Activated naive CD4-positive, alpha-beta T cell treated with anti-CD3 and anti-CD28 coated beads, Interleukin-2, amount 50 U/mL, for 72 hours (primary cell): ENCODE data around the gene UCN2. TPM values are rescaled to one million over a fixed set of nuclear protein-coding genes. Genes with fewer than 3 reads are reported as not detected.
"Not testable (repeated sequence)": the region's sequence is repeated elsewhere in the genome, so short reads cannot be mapped to it uniquely, and the experiment has no call there.

ENCODE experiments used
- ATAC-seq, 2 donors: fragments of 150-1000 bp; cut with Tn5 transposase; 2 replicates each; pipeline ENCODE4 v1.10.0; 2021; ENCODE audit warnings: mild to moderate bottlenecking in 2 of 2, moderate library complexity in 2 of 2
- DNase-seq, 2 donors: peaks; one replicate each; pipeline ENCODE4 v3.0.0; 2021 to 2022; ENCODE audit warnings: low spot score in 2 of 2
- H3K27ac Mint-ChIP-seq, 2 donors: one replicate each; pipeline ENCODE4 v1.8.0; 2022; ENCODE audit warnings: mild to moderate bottlenecking in 2 of 2, mixed read lengths in 2 of 2
- H3K36me3 Mint-ChIP-seq, 2 donors: one replicate each; pipeline ENCODE4 v1.8.0; 2022; ENCODE audit warnings: mixed read lengths in 2 of 2
- H3K9me3 Mint-ChIP-seq, 2 donors: one replicate each; pipeline ENCODE4 v1.8.0; 2022; ENCODE audit warnings: mixed read lengths in 2 of 2
- total RNA-seq, 2 donors: library from RNA; stranded (reverse); gene quantifications; one replicate each; pipeline ENCODE4 v1.2.3, GENCODE V29; 2022

UCN2 gene
- total RNA-seq, 2 donors from 2014 or later, result 0.21 TPM; not detected in 1

GRCh38 chr3:48555231-48555948 is 8.2 kb downstream of the UCN2 start:
- DNase-seq (no peak), ATAC-seq (no peak)
- Mint-ChIP-seq H3K36me3 (peaks cover 0 to 25% of the 10 kb centered on the region in 2 donors), H3K9me3 (no peaks in the 10 kb centered on the region), H3K27ac (peak overlapping the region in 1 of 2 donors; percentile 53)

GRCh38 chr3:48553886-48554845 is 9.4 kb downstream of the UCN2 start:
- H3K36me3 Mint-ChIP-seq, result peaks cover 0 to 25% of the 10 kb centered on the region in 2 donors
- DNase-seq, result no peak
- H3K9me3 Mint-ChIP-seq, result no peaks in the 10 kb centered on the region
- no peak for ATAC-seq
- no peak overlapping the region for H3K27ac Mint-ChIP-seq

- DNase-seq, result no peak
- no peak overlapping the region for H3K27ac Mint-ChIP-seq
- no peaks in the 10 kb centered on the region for H3K9me3 Mint-ChIP-seq
- no peak for ATAC-seq
- H3K36me3 Mint-ChIP-seq, result peaks cover 0 to 29% of the 10 kb centered on the region in 2 donors
These were observed 10.2 kb downstream of the UCN2 start for GRCh38 chr3:48553361-48553760.

GRCh38 chr3:48552111-48552951 is 11.2 kb downstream of the UCN2 start:
- DNase-seq (no peak), ATAC-seq (no peak)
- Mint-ChIP-seq H3K36me3 (peaks cover 0 to 35% of the 10 kb centered on the region in 2 donors), H3K27ac (no peak overlapping the region), H3K9me3 (no peaks in the 10 kb centered on the region)

GRCh38 chr3:48551651-48552050 is 11.9 kb downstream of the UCN2 start:
- not testable (repeated sequence) for H3K27ac Mint-ChIP-seq, ATAC-seq, DNase-seq, H3K9me3 Mint-ChIP-seq
- peaks cover 0 to 40% of the 10 kb centered on the region in 2 donors for H3K36me3 Mint-ChIP-seq

- Mint-ChIP-seq H3K36me3 (peaks cover 0 to 31% of the 10 kb centered on the region in 2 donors), H3K27ac (no peak overlapping the region), H3K9me3 (no peaks in the 10 kb centered on the region)
These were observed 14.6 kb downstream of the UCN2 start for GRCh38 chr3:48548729-48549705.

GRCh38 chr3:48548126-48548525 is 15.5 kb downstream of the UCN2 start:
- DNase-seq (no peak), ATAC-seq (no peak)
- Mint-ChIP-seq H3K27ac (no peak overlapping the region), H3K36me3 (peaks cover 0 to 32% of the 10 kb centered on the region in 2 donors), H3K9me3 (no peaks in the 10 kb centered on the region)

More at GRCh38 chr3:48548729-48549705, 14.6 kb downstream of the UCN2 start:
- ATAC-seq, result peak; percentile 89 to 98
- peak; percentile 76 to 87 for DNase-seq

- Mint-ChIP-seq H3K27ac (no peak overlapping the region), H3K9me3 (no peaks in the 10 kb centered on the region), H3K36me3 (peaks cover 0 to 40% of the 10 kb centered on the region in 2 donors)
- ATAC-seq (no peak), DNase-seq (no peak)
These were observed 17.3 kb downstream of the UCN2 start for GRCh38 chr3:48546203-48546829.

GRCh38 chr3:48544141-48544540 is 19.4 kb downstream of the UCN2 start:
- no peaks in the 10 kb centered on the region for H3K9me3 Mint-ChIP-seq
- no peak overlapping the region for H3K27ac Mint-ChIP-seq
- DNase-seq (no peak), ATAC-seq (no peak)
- H3K36me3 Mint-ChIP-seq, result peaks cover 0 to 40% of the 10 kb centered on the region in 2 donors

- Mint-ChIP-seq H3K36me3 (peaks cover 0 to 37% of the 10 kb centered on the region in 2 donors), H3K27ac (no peak overlapping the region), H3K9me3 (no peaks in the 10 kb centered on the region)
- ATAC-seq, result no peak
- DNase-seq, result no peak
These were observed 20.2 kb downstream of the UCN2 start for GRCh38 chr3:48543271-48543866.

- DNase-seq, result no peak
- Mint-ChIP-seq H3K27ac (no peak overlapping the region), H3K36me3 (peaks cover 0 to 47% of the 10 kb centered on the region in 2 donors), H3K9me3 (no peaks in the 10 kb centered on the region)
- ATAC-seq, result no peak
These were observed 25.1 kb downstream of the UCN2 start for GRCh38 chr3:48538451-48538850.

- H3K9me3 Mint-ChIP-seq, result no peaks in the 10 kb centered on the region
- no peak overlapping the region for H3K27ac Mint-ChIP-seq
- no peak for DNase-seq
- peaks cover 0 to 47% of the 10 kb centered on the region in 2 donors for H3K36me3 Mint-ChIP-seq
- ATAC-seq, result no peak
These were observed 26.8 kb downstream of the UCN2 start for GRCh38 chr3:48536785-48537184.

- DNase-seq (no peak), ATAC-seq (no peak)
- H3K36me3 Mint-ChIP-seq, result peaks cover 0 to 47% of the 10 kb centered on the region in 2 donors
- no peaks in the 10 kb centered on the region for H3K9me3 Mint-ChIP-seq
- peak overlapping the region in 1 of 2 donors; percentile 36 for H3K27ac Mint-ChIP-seq
These were observed 27.5 kb downstream of the UCN2 start for GRCh38 chr3:48536116-48536515.

GRCh38 chr3:48535578-48535977 is 28.0 kb downstream of the UCN2 start:
- peaks cover 0 to 47% of the 10 kb centered on the region in 2 donors for H3K36me3 Mint-ChIP-seq
- no peak for DNase-seq
- no peaks in the 10 kb centered on the region for H3K9me3 Mint-ChIP-seq
- H3K27ac Mint-ChIP-seq, result peak overlapping the region in 1 of 2 donors; percentile 36
- no peak for ATAC-seq

GRCh38 chr3:48532977-48533337 is 30.6 kb downstream of the UCN2 start:
- Mint-ChIP-seq H3K9me3 (no peaks in the 10 kb centered on the region), H3K27ac (no peak overlapping the region), H3K36me3 (peaks cover 0 to 48% of the 10 kb centered on the region in 2 donors)
- no peak for DNase-seq
- ATAC-seq, result no peak
